Gastroesophageal sphincter (tissue), 4 donors: ENCODE measurements around the gene HNF4A. TPM values are rescaled to one million over a fixed set of nuclear protein-coding genes. Genes with fewer than 3 reads are reported as not detected.

Experiments
- ATAC-seq: fragments of 150-250 bp; one replicate; pipeline ENCODE4 v1.9.1; 2016; ENCODE audit warnings: mild to moderate bottlenecking, moderate library complexity
- H3K27ac ChIP-seq, 4 donors: fragments of 200-600 bp; sonication (generic) in 3 of 4; 1 replicate in 3 of 4; 2 replicates in 1 of 4; pipeline ENCODE4 v1.5.1; 2016 to 2019
- H3K27me3 ChIP-seq: fragments of 200-600 bp; sonication (generic); one replicate; pipeline ENCODE4 v1.5.1; 2019
- H3K36me3 ChIP-seq, 2 donors: fragments of 200-600 bp; sonication (generic); one replicate each; pipeline ENCODE4 v1.5.1; 2019; ENCODE audit warnings: control low read depth in 1 of 2
- H3K4me1 ChIP-seq, 3 donors: fragments of 200-600 bp; sonication (generic); 1 replicate in 2 of 3; 2 replicates in 1 of 3; pipeline ENCODE4 v1.5.1; 2016 to 2019; ENCODE audit warnings: control low read depth in 2 of 3
- H3K4me3 ChIP-seq, 2 donors: fragments of 200-600 bp; sonication (generic); one replicate each; pipeline ENCODE4 v1.5.1; 2019; ENCODE audit warnings: mild to moderate bottlenecking in 1 of 2, moderate library complexity in 1 of 2
- H3K9me3 ChIP-seq, 3 donors: fragments of 200-600 bp; sonication (generic); one replicate each; pipeline ENCODE4 v1.5.1; 2017 to 2019; ENCODE audit warnings: control low read depth in 2 of 3
- CTCF ChIP-seq, 4 experiments: fragments of 200-600 bp in 2 of 4; fragments of 450-650 bp in 2 of 4; sonication (generic) in 1 of 4; IDR thresholded peaks; one replicate each; pipeline ENCODE4 v1.5.1; 2017 to 2019; ENCODE audit warnings: antibody characterized with exemption in 4 of 4, mild to moderate bottlenecking in 2 of 4, moderate library complexity in 2 of 4
- EP300 ChIP-seq: sonication (generic); formaldehyde crosslinking; IDR thresholded peaks from one replicate; pipeline ENCODE4 v1.6.1; 2017; ENCODE audit warnings: antibody characterized with exemption, mild to moderate bottlenecking
- POLR2A ChIP-seq, 2 donors: fragments of 450-650 bp; IDR thresholded peaks; one replicate each; pipeline ENCODE4 v1.6.1; 2017; ENCODE audit warnings: antibody characterized with exemption in 2 of 2, mild to moderate bottlenecking in 2 of 2, moderate library complexity in 1 of 2
- POLR2AphosphoS5 ChIP-seq: sonication (generic); formaldehyde crosslinking; IDR thresholded peaks from one replicate; pipeline ENCODE4 v1.6.1; 2017; ENCODE audit warnings: antibody characterized with exemption
- WGBS, 2 donors: methylation state at CpG; one replicate each; pipeline ENCODE4 v1.1.5; 2018; ENCODE audit warnings: low coverage in 1 of 2; 5-methylcytosine and 5-hydroxymethylcytosine counted together
- total RNA-seq, 4 donors: library from RNA; depleted of rRNA; stranded (reverse); fragments of >200 nt; gene quantifications; one replicate each; pipeline ENCODE4 v1.1.0, GENCODE V29; 2016

Gene HNF4A
- total RNA-seq, 4 donors from 2014 or later: not detected

GRCh38 chr20:44414346-44414714 is 58.8 kb downstream of the HNF4A start:
- no peaks in the 10 kb centered on the region for H3K9me3 ChIP-seq
- no peaks in the 10 kb centered on the region for H3K36me3 ChIP-seq
- no peaks in the 10 kb centered on the region for H3K4me1 ChIP-seq
- no peak for ATAC-seq
- 76 to 100% methylated on average over 1 to 9 of the region's 16 CpGs for WGBS, 2 donors
- no peak overlapping the region for H3K4me3 ChIP-seq
- peaks cover 43% of the 10 kb centered on the region for H3K27me3 ChIP-seq
- TF ChIP-seq POLR2AphosphoS5: no peak
- TF ChIP-seq POLR2A (IDR thresholded peaks at IDR 0.05): no peak
- TF ChIP-seq EP300: no peak
- no peak for TF ChIP-seq CTCF (IDR thresholded peaks at IDR 0.05)
- no peak overlapping the region for H3K27ac ChIP-seq

- H3K36me3 ChIP-seq: no peaks in the 10 kb centered on the region
- H3K9me3 ChIP-seq: no peaks in the 10 kb centered on the region
- no peak overlapping the region for H3K4me3 ChIP-seq
- H3K27me3 ChIP-seq: peaks cover 48% of the 10 kb centered on the region
- no peak overlapping the region for H3K27ac ChIP-seq
- no peak for TF ChIP-seq POLR2AphosphoS5
- no peak for TF ChIP-seq POLR2A (IDR thresholded peaks at IDR 0.05)
- no peak for TF ChIP-seq CTCF (IDR thresholded peaks at IDR 0.05)
- TF ChIP-seq EP300: no peak
- no peak for ATAC-seq
- no peaks in the 10 kb centered on the region for H3K4me1 ChIP-seq
Observed at GRCh38 chr20:44414808-44415207, 59.3 kb downstream of the HNF4A start.

GRCh38 chr20:44415833-44416715 is 60.6 kb downstream of the HNF4A start:
- Histone ChIP-seq H3K9me3 (no peaks in the 10 kb centered on the region), H3K27ac (no peak overlapping the region), H3K36me3 (no peaks in the 10 kb centered on the region), H3K4me1 (no peaks in the 10 kb centered on the region), H3K4me3 (no peak overlapping the region), H3K27me3 (peaks cover 40% of the 10 kb centered on the region)
- TF ChIP-seq EP300 (no peak), POLR2AphosphoS5 (no peak), POLR2A (IDR thresholded peaks at IDR 0.05) (no peak), CTCF (IDR thresholded peaks at IDR 0.05) (no peak)
- ATAC-seq: no peak
- WGBS, 2 donors: 83 to 90% methylated on average over 3 to 9 of the region's 13 CpGs

GRCh38 chr20:44418069-44418905 is 62.8 kb downstream of the HNF4A start:
- H3K36me3 ChIP-seq: no peaks in the 10 kb centered on the region
- no peaks in the 10 kb centered on the region for H3K9me3 ChIP-seq
- no peaks in the 10 kb centered on the region for H3K4me1 ChIP-seq
- H3K4me3 ChIP-seq: no peak overlapping the region
- H3K27ac ChIP-seq: no peak overlapping the region
- no peak for TF ChIP-seq CTCF (IDR thresholded peaks at IDR 0.05)
- no peak for TF ChIP-seq POLR2A (IDR thresholded peaks at IDR 0.05)
- TF ChIP-seq POLR2AphosphoS5: no peak
- no peak for TF ChIP-seq EP300
- no peak for ATAC-seq
- H3K27me3 ChIP-seq: peaks cover 34% of the 10 kb centered on the region
- 69 to 71% methylated on average over 6 to 8 of the region's 13 CpGs for WGBS, 2 donors
